HL-60 (cell line): Measurements from ENCODE around the gene ITGA5.

Experiments
- DNase-seq, 2 experiments: peaks; one replicate each; pipeline ENCODE4 v3.0.0-alpha.2; 2010 to 2020; ENCODE audit warnings: low read depth in 1 of 2, low spot score in 1 of 2
- H3K27ac ChIP-seq: fragments of 250-450 bp; sonication (Bioruptor Pico); replicated peaks from 2 replicates; pipeline ENCODE4 v1.5.1; 2020; ENCODE audit warnings: mild to moderate bottlenecking, moderate library complexity
- H3K27me3 ChIP-seq: fragments of 250-450 bp; sonication (Bioruptor Pico); 2 replicates; pipeline ENCODE4 v1.5.1; 2021; ENCODE audit warnings: mild to moderate bottlenecking, moderate library complexity; ENCODE audit not compliant: insufficient read depth, poor library complexity, severe bottlenecking
- H3K4me3 ChIP-seq: replicated peaks from 2 replicates; pipeline ENCODE4 v1.5.1; 2011; ENCODE audit warnings: mild to moderate bottlenecking, control low read depth, low read length; ENCODE audit not compliant: insufficient read depth
- GABPA ChIP-seq: IDR thresholded peaks from 2 replicates; pipeline ENCODE4 v1.6.1; 2012; ENCODE audit warnings: low read depth
- POLR2AphosphoS5 ChIP-seq: IDR thresholded peaks from 2 replicates; pipeline ENCODE4 v1.6.1; 2012; ENCODE audit warnings: low read depth
- SPI1 ChIP-seq: IDR thresholded peaks from 2 replicates; pipeline ENCODE4 v1.6.1; 2012; ENCODE audit warnings: low read depth, mild to moderate bottlenecking, borderline replicate concordance
- TF ChIP-seq, protein P1 (sequence below): IDR thresholded peaks from 2 replicates; pipeline ENCODE4 v1.6.1; 2012; ENCODE audit warnings: low read depth; ENCODE audit not compliant: insufficient replicate concordance
- TF ChIP-seq, protein P2 (sequence below): IDR thresholded peaks from one replicate; pipeline ENCODE4 v1.5.1; 2011; ENCODE audit warnings: low read length, control low read depth, inconsistent platforms; ENCODE audit not compliant: insufficient read depth

ITGA5 gene

DNA sequence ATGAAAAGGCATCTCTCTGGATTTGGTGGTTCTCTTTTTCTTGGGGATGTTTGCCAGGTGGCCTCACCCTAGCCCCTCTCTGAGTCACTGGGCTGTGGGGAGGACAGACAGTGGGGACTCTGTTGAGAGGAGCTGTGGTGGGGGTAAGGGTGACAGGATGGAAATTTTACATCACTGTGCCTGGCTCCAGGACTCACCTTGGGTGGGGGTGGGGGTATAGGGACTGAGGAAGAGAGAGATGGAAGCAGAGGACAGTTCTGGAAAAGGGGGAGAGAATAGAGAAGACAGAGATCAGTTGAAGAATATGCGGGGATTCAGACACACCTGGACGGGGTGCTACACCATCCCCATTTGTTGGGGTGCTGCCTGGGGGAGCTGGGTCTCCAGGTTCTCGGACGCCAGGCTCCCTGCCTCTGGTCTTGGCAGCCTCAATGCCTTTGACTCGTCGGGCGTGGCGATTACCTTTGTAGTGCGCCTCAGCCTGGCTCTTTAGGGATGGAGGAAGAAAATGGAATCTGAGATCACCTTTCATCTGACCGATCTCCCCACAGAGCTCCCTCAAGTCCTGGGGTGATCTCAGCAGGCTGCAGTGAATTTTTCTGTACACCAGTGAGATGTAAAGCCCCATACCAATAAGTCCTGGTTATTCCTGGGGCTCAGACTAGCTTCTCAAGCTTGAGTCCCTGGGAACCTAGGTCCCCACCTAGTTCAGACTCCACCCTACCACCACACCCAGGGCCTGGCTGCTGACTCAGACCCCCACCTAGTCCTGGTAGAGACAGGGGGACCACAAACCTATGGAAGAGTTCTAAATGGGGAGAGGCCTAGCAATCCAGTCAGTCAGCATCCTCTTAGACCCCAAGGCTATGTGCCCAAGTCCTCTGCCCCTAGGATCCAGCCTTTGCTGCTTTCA is 45.2 kb downstream of the ITGA5 start:
- no peak for DNase-seq
- Histone ChIP-seq H3K4me3 (no peak overlapping the region), H3K27ac (no peak overlapping the region), H3K27me3 (no peaks in the 10 kb centered on the region)
- no peak for TF ChIP-seq SPI1
- TF ChIP-seq POLR2AphosphoS5 = no peak
- TF ChIP-seq, protein P1, sequence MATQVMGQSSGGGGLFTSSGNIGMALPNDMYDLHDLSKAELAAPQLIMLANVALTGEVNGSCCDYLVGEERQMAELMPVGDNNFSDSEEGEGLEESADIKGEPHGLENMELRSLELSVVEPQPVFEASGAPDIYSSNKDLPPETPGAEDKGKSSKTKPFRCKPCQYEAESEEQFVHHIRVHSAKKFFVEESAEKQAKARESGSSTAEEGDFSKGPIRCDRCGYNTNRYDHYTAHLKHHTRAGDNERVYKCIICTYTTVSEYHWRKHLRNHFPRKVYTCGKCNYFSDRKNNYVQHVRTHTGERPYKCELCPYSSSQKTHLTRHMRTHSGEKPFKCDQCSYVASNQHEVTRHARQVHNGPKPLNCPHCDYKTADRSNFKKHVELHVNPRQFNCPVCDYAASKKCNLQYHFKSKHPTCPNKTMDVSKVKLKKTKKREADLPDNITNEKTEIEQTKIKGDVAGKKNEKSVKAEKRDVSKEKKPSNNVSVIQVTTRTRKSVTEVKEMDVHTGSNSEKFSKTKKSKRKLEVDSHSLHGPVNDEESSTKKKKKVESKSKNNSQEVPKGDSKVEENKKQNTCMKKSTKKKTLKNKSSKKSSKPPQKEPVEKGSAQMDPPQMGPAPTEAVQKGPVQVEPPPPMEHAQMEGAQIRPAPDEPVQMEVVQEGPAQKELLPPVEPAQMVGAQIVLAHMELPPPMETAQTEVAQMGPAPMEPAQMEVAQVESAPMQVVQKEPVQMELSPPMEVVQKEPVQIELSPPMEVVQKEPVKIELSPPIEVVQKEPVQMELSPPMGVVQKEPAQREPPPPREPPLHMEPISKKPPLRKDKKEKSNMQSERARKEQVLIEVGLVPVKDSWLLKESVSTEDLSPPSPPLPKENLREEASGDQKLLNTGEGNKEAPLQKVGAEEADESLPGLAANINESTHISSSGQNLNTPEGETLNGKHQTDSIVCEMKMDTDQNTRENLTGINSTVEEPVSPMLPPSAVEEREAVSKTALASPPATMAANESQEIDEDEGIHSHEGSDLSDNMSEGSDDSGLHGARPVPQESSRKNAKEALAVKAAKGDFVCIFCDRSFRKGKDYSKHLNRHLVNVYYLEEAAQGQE = no peak
- TF ChIP-seq, protein P2, sequence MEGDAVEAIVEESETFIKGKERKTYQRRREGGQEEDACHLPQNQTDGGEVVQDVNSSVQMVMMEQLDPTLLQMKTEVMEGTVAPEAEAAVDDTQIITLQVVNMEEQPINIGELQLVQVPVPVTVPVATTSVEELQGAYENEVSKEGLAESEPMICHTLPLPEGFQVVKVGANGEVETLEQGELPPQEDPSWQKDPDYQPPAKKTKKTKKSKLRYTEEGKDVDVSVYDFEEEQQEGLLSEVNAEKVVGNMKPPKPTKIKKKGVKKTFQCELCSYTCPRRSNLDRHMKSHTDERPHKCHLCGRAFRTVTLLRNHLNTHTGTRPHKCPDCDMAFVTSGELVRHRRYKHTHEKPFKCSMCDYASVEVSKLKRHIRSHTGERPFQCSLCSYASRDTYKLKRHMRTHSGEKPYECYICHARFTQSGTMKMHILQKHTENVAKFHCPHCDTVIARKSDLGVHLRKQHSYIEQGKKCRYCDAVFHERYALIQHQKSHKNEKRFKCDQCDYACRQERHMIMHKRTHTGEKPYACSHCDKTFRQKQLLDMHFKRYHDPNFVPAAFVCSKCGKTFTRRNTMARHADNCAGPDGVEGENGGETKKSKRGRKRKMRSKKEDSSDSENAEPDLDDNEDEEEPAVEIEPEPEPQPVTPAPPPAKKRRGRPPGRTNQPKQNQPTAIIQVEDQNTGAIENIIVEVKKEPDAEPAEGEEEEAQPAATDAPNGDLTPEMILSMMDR = no peak
- TF ChIP-seq GABPA = no peak

DNA sequence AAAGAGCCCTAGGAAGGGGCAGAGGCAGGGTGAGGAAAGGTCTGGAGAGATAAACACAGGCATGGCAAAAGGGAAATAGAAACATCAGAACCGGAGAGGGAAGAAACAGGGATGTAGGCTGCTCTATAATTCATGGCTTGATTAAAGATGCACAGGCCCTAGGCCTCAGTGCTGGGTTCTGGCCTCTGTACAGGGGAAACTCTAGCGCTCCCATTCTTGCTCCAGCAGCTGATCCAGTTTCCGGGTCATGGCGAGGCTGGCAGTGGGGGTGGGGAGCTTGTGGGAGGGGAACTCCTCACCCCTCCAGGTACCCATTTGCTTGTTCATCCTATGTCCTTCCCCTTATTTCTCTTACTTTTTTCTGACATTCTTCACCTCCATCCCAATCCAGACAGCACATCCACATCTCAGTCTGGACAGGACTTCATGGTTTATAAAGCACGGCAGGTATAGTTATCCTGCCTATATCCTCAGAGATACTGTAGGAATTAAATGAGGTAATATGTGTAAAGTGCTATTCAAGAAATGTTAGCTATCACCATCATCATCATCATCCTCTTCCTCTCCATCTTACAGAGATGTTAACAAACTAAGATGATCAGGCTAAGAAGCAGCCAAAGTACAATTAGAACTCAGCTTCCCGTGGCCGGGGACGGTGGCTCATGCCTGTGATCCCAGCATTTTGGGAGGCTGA is 46.8 kb downstream of the ITGA5 start:
- Histone ChIP-seq H3K4me3 (no peak overlapping the region), H3K27ac (no peak overlapping the region), H3K27me3 (no peaks in the 10 kb centered on the region)
- TF ChIP-seq, protein P2 = no peak
- no peak for TF ChIP-seq POLR2AphosphoS5
- no peak for TF ChIP-seq SPI1
- no peak for TF ChIP-seq GABPA
- TF ChIP-seq, protein P1 = no peak
- no peak for DNase-seq

DNA sequence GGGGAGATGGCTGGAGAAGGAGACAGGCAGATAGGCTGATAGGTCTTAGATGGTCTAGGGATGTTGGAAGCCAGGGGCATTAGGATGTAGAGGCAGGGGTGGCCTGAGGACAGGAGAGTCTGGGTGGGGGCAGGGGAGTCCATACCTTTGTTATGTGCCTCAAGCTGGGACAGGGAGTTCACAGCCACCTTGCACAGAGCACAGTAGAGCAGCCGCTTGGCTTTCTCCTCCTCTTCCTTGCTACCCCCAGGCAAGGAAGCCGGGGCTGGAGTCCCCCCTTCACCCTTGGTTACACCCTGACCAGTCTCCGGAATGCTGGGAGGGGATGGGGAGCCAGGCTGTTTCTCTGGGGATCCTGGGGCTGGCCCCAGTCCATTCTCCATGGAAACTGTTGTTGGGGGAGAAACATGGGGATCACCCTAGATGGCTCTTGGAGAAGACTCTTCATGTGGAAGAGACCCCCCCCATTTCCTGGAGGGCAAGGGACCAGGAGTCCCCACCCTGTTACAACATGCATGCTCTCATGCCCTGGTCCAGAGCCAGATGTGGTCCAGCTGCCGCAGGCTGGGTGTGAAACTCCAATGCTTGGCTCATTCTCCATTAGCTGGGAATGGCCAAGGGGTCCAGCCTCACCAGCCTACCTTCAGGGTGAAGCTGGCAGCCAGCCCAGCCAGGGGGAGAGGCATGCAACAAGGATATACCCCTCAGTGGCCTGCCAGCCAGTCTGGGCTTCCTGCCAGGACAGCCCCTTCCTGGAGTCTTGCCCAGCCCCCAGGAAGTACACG is 47.5 kb downstream of the ITGA5 start:
- H3K27ac ChIP-seq = no peak overlapping the region

More for the DNA sequence above, 47.5 kb downstream of the ITGA5 start:
- H3K27me3 ChIP-seq = no peaks in the 10 kb centered on the region
- no peak for DNase-seq
- TF ChIP-seq GABPA (no peak), POLR2AphosphoS5 (no peak)
- TF ChIP-seq, protein P1 = no peak
- TF ChIP-seq, protein P2 = no peak
- H3K4me3 ChIP-seq = no peak overlapping the region
